GM23338 (cell line): ENCODE measurements around the gene DTL. TPM values are rescaled to one million over a fixed set of nuclear protein-coding genes. Genes with fewer than 3 reads are reported as not detected.

Experiments used
- ATAC-seq: fragments of 200-7000 bp; cut with Tn5 transposase; 3 replicates; pipeline ENCODE4 v1.9.1; 2020
- DNase-seq: peaks from one replicate; pipeline ENCODE4 v3.0.0-alpha.2; 2015; ENCODE audit warnings: low spot score
- H2AFZ ChIP-seq: fragments of 200-600 bp; sonication (generic); 2 replicates; pipeline ENCODE4 v1.8.0; 2016; ENCODE audit warnings: antibody characterized with exemption, mild to moderate bottlenecking, moderate library complexity
- H3F3A ChIP-seq: fragments of 200-600 bp; sonication (generic); replicated peaks from 2 replicates; pipeline ENCODE4 v1.8.0; 2017; ENCODE audit warnings: antibody characterized with exemption, mixed run types, low read depth
- H3K27ac ChIP-seq: fragments of 200-600 bp; sonication (generic); 2 replicates; pipeline ENCODE4 v1.6.1; 2016; ENCODE audit warnings: low read depth
- H3K27me3 ChIP-seq: fragments of 200-600 bp; sonication (generic); 2 replicates; pipeline ENCODE4 v1.8.0; 2016; ENCODE audit warnings: mild to moderate bottlenecking, mixed run types, moderate library complexity; ENCODE audit not compliant: insufficient read depth
- H3K36me3 ChIP-seq: fragments of 200-600 bp; sonication (generic); 2 replicates; pipeline ENCODE4 v1.8.0; 2016; ENCODE audit warnings: mild to moderate bottlenecking; ENCODE audit not compliant: insufficient read depth
- H3K4me1 ChIP-seq: fragments of 200-600 bp; sonication (generic); 2 replicates; pipeline ENCODE4 v1.8.0; 2016; ENCODE audit warnings: mild to moderate bottlenecking, moderate library complexity; ENCODE audit not compliant: insufficient read depth
- H3K4me2 ChIP-seq: fragments of 200-600 bp; sonication (generic); 2 replicates; pipeline ENCODE4 v1.7.1; 2017; ENCODE audit warnings: mixed run types
- H3K4me3 ChIP-seq: fragments of 200-600 bp; sonication (generic); 2 replicates; pipeline ENCODE4 v1.6.1; 2016; ENCODE audit warnings: mixed run types
- H3K79me2 ChIP-seq: fragments of 200-600 bp; sonication (generic); replicated peaks from 2 replicates; pipeline ENCODE4 v1.8.0; 2017; ENCODE audit warnings: mild to moderate bottlenecking; ENCODE audit not compliant: insufficient read depth
- H3K9me2 ChIP-seq: fragments of 200-600 bp; sonication (generic); 2 replicates; pipeline ENCODE4 v1.8.0; 2017; ENCODE audit not compliant: insufficient read depth
- H4K20me1 ChIP-seq: fragments of 200-600 bp; sonication (generic); replicated peaks from 2 replicates; pipeline ENCODE4 v1.8.0; 2017; ENCODE audit warnings: mild to moderate bottlenecking; ENCODE audit not compliant: insufficient read depth
- H3K27ac Mint-ChIP-seq: 2 replicates; pipeline ENCODE4 v1.8.0; 2020; ENCODE audit warnings: inconsistent platforms, mild to moderate bottlenecking, moderate library complexity, mixed read lengths
- H3K27me3 Mint-ChIP-seq: 3 replicates; pipeline ENCODE4 v1.8.0; 2022; ENCODE audit warnings: low read depth, mild to moderate bottlenecking, moderate library complexity, mixed read lengths, inconsistent platforms; ENCODE audit not compliant: insufficient read depth, poor library complexity
- H3K36me3 Mint-ChIP-seq: 3 replicates; pipeline ENCODE4 v1.8.0; 2021; ENCODE audit warnings: low read depth, mild to moderate bottlenecking, inconsistent platforms, moderate library complexity, mixed read lengths
- H3K4me1 Mint-ChIP-seq: 3 replicates; pipeline ENCODE4 v1.8.0; 2020; ENCODE audit warnings: mild to moderate bottlenecking, inconsistent platforms, mixed read lengths
- H3K4me3 Mint-ChIP-seq: 3 replicates; pipeline ENCODE4 v1.8.0; 2021; ENCODE audit warnings: moderate library complexity, mild to moderate bottlenecking, inconsistent platforms, mixed read lengths
- H3K9me3 Mint-ChIP-seq: 3 replicates; pipeline ENCODE4 v1.8.0; 2020; ENCODE audit warnings: moderate library complexity, mild to moderate bottlenecking, inconsistent platforms, mixed read lengths
- CREB1 ChIP-seq: fragments of 250-450 bp; sonication (Bioruptor Pico); IDR thresholded peaks from 2 replicates; pipeline ENCODE4 v1.5.0; 2020; ENCODE audit warnings: low read depth, mild to moderate bottlenecking, moderate library complexity
- EZH2 ChIP-seq: fragments of 200-600 bp; sonication (generic); IDR thresholded peaks from one replicate; pipeline ENCODE4 v1.8.0; 2017; ENCODE audit warnings: antibody characterized with exemption, mild to moderate bottlenecking, low read depth; ENCODE audit not compliant: unreplicated experiment
- EZH2phosphoT487 ChIP-seq: fragments of 200-600 bp; sonication (generic); IDR thresholded peaks from one replicate; pipeline ENCODE4 v1.8.1; 2018; ENCODE audit warnings: antibody characterized with exemption; ENCODE audit not compliant: unreplicated experiment
- JUNB ChIP-seq: IDR thresholded peaks from one replicate; pipeline ENCODE4 v1.6.1; 2016; ENCODE audit warnings: antibody characterized with exemption; ENCODE audit not compliant: unreplicated experiment
- NANOG ChIP-seq: IDR thresholded peaks from 2 replicates; pipeline ENCODE4 v1.6.1; 2016; ENCODE audit warnings: antibody characterized with exemption, borderline replicate concordance
- POLR2AphosphoS5 ChIP-seq: IDR thresholded peaks from 2 replicates; pipeline ENCODE4 v1.6.1; 2016; ENCODE audit warnings: antibody characterized with exemption, low read depth
- polyA plus RNA-seq: library from polyadenylated mRNA; unstranded; fragments of >200 nt; fragmentation: Nextera tagmentation; extraction: Ambion mirVana; gene quantifications from 2 replicates; pipeline ENCODE4 v1.2.1, GENCODE V29; 2016
- total RNA-seq: library from RNA; depleted of rRNA; stranded (reverse); fragments of >200 nt; shearing (Covaris generic); gene quantifications from 2 replicates; pipeline ENCODE4 v1.2.3, GENCODE V29; 2014
- TF ChIP-seq, protein P1 (sequence below): fragments of 250-450 bp; sonication (Bioruptor Pico); IDR thresholded peaks from 2 replicates; pipeline ENCODE4 v1.5.0; 2020; ENCODE audit warnings: mild to moderate bottlenecking, moderate library complexity
- TF ChIP-seq, protein P2 (sequence below): IDR thresholded peaks from 2 replicates; pipeline ENCODE4 v1.6.1; 2016; ENCODE audit warnings: antibody characterized with exemption

DTL gene
- total and polyA plus RNA-seq, 2 experiments from 2014 or later = 26.5 to 58.8 TPM

DNA sequence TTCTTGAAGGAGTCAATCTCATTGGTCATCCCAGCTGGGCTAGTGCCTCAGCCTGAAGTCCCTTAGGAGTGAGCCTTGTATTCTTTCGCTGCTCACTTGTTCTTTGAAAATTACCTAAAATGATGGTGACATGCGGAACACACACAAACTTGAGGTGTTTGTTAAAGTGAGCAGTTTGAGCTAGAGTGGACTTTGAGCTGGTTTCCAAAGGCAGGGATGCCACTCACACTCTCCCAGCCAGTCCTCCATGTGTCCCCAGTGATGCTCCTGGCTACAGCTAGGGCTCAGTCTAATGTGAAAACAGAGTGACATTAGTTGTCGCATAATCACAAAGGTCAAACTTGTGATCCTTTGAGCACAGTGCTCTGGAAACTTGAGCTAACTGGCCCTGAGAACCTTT is 84.3 kb downstream of the DTL start (continued):
- TF ChIP-seq, protein P1, sequence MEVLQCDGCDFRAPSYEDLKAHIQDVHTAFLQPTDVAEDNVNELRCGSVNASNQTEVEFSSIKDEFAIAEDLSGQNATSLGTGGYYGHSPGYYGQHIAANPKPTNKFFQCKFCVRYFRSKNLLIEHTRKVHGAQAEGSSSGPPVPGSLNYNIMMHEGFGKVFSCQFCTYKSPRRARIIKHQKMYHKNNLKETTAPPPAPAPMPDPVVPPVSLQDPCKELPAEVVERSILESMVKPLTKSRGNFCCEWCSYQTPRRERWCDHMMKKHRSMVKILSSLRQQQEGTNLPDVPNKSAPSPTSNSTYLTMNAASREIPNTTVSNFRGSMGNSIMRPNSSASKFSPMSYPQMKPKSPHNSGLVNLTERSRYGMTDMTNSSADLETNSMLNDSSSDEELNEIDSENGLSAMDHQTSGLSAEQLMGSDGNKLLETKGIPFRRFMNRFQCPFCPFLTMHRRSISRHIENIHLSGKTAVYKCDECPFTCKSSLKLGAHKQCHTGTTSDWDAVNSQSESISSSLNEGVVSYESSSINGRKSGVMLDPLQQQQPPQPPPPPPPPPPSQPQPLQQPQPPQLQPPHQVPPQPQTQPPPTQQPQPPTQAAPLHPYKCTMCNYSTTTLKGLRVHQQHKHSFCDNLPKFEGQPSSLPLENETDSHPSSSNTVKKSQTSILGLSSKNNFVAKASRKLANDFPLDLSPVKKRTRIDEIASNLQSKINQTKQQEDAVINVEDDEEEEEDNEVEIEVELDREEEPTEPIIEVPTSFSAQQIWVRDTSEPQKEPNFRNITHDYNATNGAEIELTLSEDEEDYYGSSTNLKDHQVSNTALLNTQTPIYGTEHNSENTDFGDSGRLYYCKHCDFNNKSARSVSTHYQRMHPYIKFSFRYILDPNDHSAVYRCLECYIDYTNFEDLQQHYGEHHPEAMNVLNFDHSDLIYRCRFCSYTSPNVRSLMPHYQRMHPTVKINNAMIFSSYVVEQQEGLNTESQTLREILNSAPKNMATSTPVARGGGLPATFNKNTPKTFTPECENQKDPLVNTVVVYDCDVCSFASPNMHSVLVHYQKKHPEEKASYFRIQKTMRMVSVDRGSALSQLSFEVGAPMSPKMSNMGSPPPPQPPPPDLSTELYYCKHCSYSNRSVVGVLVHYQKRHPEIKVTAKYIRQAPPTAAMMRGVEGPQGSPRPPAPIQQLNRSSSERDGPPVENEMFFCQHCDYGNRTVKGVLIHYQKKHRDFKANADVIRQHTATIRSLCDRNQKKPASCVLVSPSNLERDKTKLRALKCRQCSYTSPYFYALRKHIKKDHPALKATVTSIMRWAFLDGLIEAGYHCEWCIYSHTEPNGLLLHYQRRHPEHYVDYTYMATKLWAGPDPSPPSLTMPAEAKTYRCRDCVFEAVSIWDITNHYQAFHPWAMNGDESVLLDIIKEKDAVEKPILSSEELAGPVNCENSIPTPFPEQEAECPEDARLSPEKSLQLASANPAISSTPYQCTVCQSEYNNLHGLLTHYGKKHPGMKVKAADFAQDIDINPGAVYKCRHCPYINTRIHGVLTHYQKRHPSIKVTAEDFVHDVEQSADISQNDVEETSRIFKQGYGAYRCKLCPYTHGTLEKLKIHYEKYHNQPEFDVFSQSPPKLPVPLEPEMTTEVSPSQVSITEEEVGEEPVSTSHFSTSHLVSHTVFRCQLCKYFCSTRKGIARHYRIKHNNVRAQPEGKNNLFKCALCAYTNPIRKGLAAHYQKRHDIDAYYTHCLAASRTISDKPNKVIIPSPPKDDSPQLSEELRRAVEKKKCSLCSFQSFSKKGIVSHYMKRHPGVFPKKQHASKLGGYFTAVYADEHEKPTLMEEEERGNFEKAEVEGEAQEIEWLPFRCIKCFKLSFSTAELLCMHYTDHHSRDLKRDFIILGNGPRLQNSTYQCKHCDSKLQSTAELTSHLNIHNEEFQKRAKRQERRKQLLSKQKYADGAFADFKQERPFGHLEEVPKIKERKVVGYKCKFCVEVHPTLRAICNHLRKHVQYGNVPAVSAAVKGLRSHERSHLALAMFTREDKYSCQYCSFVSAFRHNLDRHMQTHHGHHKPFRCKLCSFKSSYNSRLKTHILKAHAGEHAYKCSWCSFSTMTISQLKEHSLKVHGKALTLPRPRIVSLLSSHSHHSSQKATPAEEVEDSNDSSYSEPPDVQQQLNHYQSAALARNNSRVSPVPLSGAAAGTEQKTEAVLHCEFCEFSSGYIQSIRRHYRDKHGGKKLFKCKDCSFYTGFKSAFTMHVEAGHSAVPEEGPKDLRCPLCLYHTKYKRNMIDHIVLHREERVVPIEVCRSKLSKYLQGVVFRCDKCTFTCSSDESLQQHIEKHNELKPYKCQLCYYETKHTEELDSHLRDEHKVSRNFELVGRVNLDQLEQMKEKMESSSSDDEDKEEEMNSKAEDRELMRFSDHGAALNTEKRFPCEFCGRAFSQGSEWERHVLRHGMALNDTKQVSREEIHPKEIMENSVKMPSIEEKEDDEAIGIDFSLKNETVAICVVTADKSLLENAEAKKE (CRISPR knock-in tag) = no peak
- TF ChIP-seq CREB1 (CRISPR knock-in tag) (no peak), EZH2phosphoT487 (no peak), NANOG (no peak), EZH2 (no peak)

DNA sequence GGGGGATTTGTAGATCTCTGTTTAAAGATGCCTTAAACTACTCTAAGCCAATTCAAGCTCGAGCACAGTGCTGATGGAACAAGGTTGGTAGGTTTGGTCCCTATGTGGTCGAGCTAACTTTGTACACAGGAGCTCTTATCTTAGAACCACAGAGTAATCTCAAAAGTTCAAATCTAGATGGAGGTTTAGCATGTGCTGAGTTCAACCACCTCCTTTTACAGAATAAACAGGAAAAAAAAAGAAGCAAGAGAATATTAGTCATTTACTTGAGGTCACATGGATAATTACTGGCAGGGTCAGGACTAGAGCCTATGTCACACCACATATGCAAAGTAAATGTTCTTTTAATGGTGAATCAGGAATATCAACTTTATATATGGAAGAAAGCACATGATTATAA is 86.2 kb downstream of the DTL start:
- H3F3A ChIP-seq = peaks cover under 1% of the 10 kb centered on the region; the same call in 1 of the 2 replicates
- peaks cover 4% of the 10 kb centered on the region for H3K4me1 Mint-ChIP-seq
- no peaks in the 10 kb centered on the region for H3K9me2 ChIP-seq
- no peaks in the 10 kb centered on the region; the same call in 2 of the 3 replicates for H3K36me3 Mint-ChIP-seq
- no peak for DNase-seq
- no peak overlapping the region for H2AFZ ChIP-seq
- H3K36me3 ChIP-seq = no peaks in the 10 kb centered on the region
- H3K27me3 ChIP-seq = no peaks in the 10 kb centered on the region
- H3K27me3 Mint-ChIP-seq = peaks cover 6% of the 10 kb centered on the region
- H3K4me1 ChIP-seq = peaks cover under 1% of the 10 kb centered on the region
- no peak overlapping the region for H3K4me2 ChIP-seq
- H3K9me3 Mint-ChIP-seq = no peaks in the 10 kb centered on the region
- no peaks in the 10 kb centered on the region for H3K79me2 ChIP-seq
- no peak overlapping the region for H3K27ac Mint-ChIP-seq
- no peak overlapping the region for H3K4me3 Mint-ChIP-seq
- no peak for ATAC-seq
- H3K4me3 ChIP-seq = no peak overlapping the region
- H3K27ac ChIP-seq = no peak overlapping the region
- H4K20me1 ChIP-seq = no peaks in the 10 kb centered on the region; the same call in 1 of the 2 replicates
- TF ChIP-seq POLR2AphosphoS5 (no peak), JUNB (no peak), EZH2phosphoT487 (no peak)
- TF ChIP-seq, protein P1 (CRISPR knock-in tag) = no peak
- TF ChIP-seq, protein P2, sequence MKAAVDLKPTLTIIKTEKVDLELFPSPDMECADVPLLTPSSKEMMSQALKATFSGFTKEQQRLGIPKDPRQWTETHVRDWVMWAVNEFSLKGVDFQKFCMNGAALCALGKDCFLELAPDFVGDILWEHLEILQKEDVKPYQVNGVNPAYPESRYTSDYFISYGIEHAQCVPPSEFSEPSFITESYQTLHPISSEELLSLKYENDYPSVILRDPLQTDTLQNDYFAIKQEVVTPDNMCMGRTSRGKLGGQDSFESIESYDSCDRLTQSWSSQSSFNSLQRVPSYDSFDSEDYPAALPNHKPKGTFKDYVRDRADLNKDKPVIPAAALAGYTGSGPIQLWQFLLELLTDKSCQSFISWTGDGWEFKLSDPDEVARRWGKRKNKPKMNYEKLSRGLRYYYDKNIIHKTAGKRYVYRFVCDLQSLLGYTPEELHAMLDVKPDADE = no peak
